HepG2 (cell line): ENCODE data around the gene BRAF. TPM values are rescaled to one million over a fixed set of nuclear protein-coding genes. Genes with fewer than 3 reads are reported as not detected.

Source experiments
- HDAC1 ChIP-seq: sonication (generic); formaldehyde crosslinking; IDR thresholded peaks from 2 replicates; pipeline ENCODE4 v1.5.1; 2020; ENCODE audit warnings: mild to moderate bottlenecking, missing genetic modification reagents
- IRF2 ChIP-seq: IDR thresholded peaks from 2 replicates; pipeline ENCODE4 v1.6.1; 2018; ENCODE audit warnings: missing genetic modification reagents, missing compliant biosample characterization
- KDM4B ChIP-seq: sonication (generic); formaldehyde crosslinking; IDR thresholded peaks from 2 replicates; pipeline ENCODE4 v1.4.0; 2020; ENCODE audit warnings: missing genetic modification reagents
- MAFG ChIP-seq: sonication (generic); formaldehyde crosslinking; IDR thresholded peaks from 2 replicates; pipeline ENCODE4 v1.5.1; 2020; ENCODE audit warnings: mild to moderate bottlenecking, missing genetic modification reagents
- MTA1 ChIP-seq: sonication (generic); formaldehyde crosslinking; IDR thresholded peaks from 2 replicates; pipeline ENCODE4 v1.4.0; 2020; ENCODE audit warnings: missing genetic modification reagents, mild to moderate bottlenecking, borderline replicate concordance
- NR1H2 ChIP-seq: sonication (generic); formaldehyde crosslinking; IDR thresholded peaks from 2 replicates; pipeline ENCODE4 v1.8.1; 2022; ENCODE audit warnings: low read depth, missing genetic modification reagents, borderline replicate concordance
- PAXIP1 ChIP-seq: sonication (generic); formaldehyde crosslinking; conservative IDR thresholded peaks from 2 replicates; pipeline ENCODE4 v1.4.0; 2020; ENCODE audit warnings: mild to moderate bottlenecking, missing genetic modification reagents, moderate library complexity
- PRPF4 ChIP-seq: fragments of 200-400 bp; formaldehyde crosslinking; IDR thresholded peaks from 2 replicates; pipeline ENCODE4 v1.6.1; 2016; ENCODE audit warnings: low read length, low read depth; ENCODE audit not compliant: poor library complexity, severe bottlenecking
- YEATS4 ChIP-seq: sonication (generic); formaldehyde crosslinking; IDR thresholded peaks from 2 replicates; pipeline ENCODE4 v1.4.0; 2020; ENCODE audit warnings: missing genetic modification reagents, borderline replicate concordance
- ZMAT3 ChIP-seq: sonication (generic); formaldehyde crosslinking; conservative IDR thresholded peaks from 2 replicates; pipeline ENCODE4 v1.7.0; 2021; ENCODE audit warnings: missing genetic modification reagents
- ZMYM4 ChIP-seq: sonication (generic); formaldehyde crosslinking; IDR thresholded peaks from 2 replicates; pipeline ENCODE4 v1.8.1; 2023; ENCODE audit warnings: mild to moderate bottlenecking, missing genetic modification reagents
- ZNF180 ChIP-seq: sonication (generic); formaldehyde crosslinking; IDR thresholded peaks from 2 replicates; pipeline ENCODE4 v1.4.0; 2020; ENCODE audit warnings: low read depth, missing genetic modification reagents, borderline replicate concordance
- ZNF230 ChIP-seq: sonication (generic); formaldehyde crosslinking; IDR thresholded peaks from 2 replicates; pipeline ENCODE4 v1.4.0; 2020; ENCODE audit warnings: mild to moderate bottlenecking, missing genetic modification reagents
- ZNF264 ChIP-seq: sonication (generic); formaldehyde crosslinking; IDR thresholded peaks from 2 replicates; pipeline ENCODE4 v1.4.0; 2020; ENCODE audit warnings: missing genetic modification reagents
- ZNF281 ChIP-seq: sonication (generic); formaldehyde crosslinking; IDR thresholded peaks from 2 replicates; pipeline ENCODE4 v1.4.0; 2020; ENCODE audit warnings: missing genetic modification reagents, borderline replicate concordance
- ZNF362 ChIP-seq: sonication (generic); formaldehyde crosslinking; IDR thresholded peaks from 2 replicates; pipeline ENCODE4 v1.4.0; 2020; ENCODE audit warnings: missing genetic modification reagents, mild to moderate bottlenecking, borderline replicate concordance
- ZNF441 ChIP-seq: sonication (generic); formaldehyde crosslinking; IDR thresholded peaks from 2 replicates; pipeline ENCODE4 v1.7.0; 2021; ENCODE audit warnings: missing genetic modification reagents, borderline replicate concordance
- ZNF503 ChIP-seq: sonication (generic); formaldehyde crosslinking; IDR thresholded peaks from 2 replicates; pipeline ENCODE4 v1.4.0; 2020; ENCODE audit warnings: missing genetic modification reagents
- ZNF709 ChIP-seq: sonication (generic); formaldehyde crosslinking; IDR thresholded peaks from 2 replicates; pipeline ENCODE4 v1.5.0; 2020; ENCODE audit warnings: mild to moderate bottlenecking, missing genetic modification reagents
- polyA plus RNA-seq, 8 experiments: library from polyadenylated mRNA; depleted of rRNA in 3 of 8; stranded (reverse) in 7 of 8; unstranded in 1 of 8; fragments of >200 nt; fragmentation: Illumina TruSeq in 4 of 8; extraction: Trizol in 4 of 8; gene quantifications; 2 replicates each; pipeline versions ENCODE4 v1.2.1 to v1.2.3, GENCODE V29; 2011 to 2016; ENCODE audit warnings: low read depth in 4 of 8, missing spikeins in 1 of 8, mixed read lengths in 1 of 8; ENCODE audit not compliant: insufficient read depth in 1 of 8
- total RNA-seq, 5 experiments: library from RNA; depleted of rRNA; stranded (reverse); fragments of >200 nt; fragmentation: Illumina TruSeq; extraction: Trizol; gene quantifications; 2 replicates each; pipeline ENCODE4 v1.2.3, GENCODE V29; 2016; ENCODE audit warnings: low read depth in 1 of 5

The BRAF gene
- total and polyA plus RNA-seq, 2 of the 13 experiments (the other 11 are each of a cell fraction or from before 2014, with no cell fraction given), result 12.5 to 13.4 TPM

GRCh38 chr7:140972876-140973829, 48.4 kb upstream of the BRAF start (continued):
- TF ChIP-seq PAXIP1 (CRISPR knock-in tag) (peak; percentile 90), PRPF4 (no peak), ZNF230 (CRISPR knock-in tag) (no peak), IRF2 (peak; percentile 70; the same call in 1 of the 2 replicates), NR1H2 (CRISPR knock-in tag) (no peak), ZNF264 (CRISPR knock-in tag) (0 out of 2 replicates have a peak, but pooled peaks have one; percentile 47), YEATS4 (CRISPR knock-in tag) (peak; percentile 71), ZNF441 (CRISPR knock-in tag) (peak; percentile 1; the same call in 1 of the 2 replicates), HDAC1 (peak; percentile 63), MAFG (CRISPR knock-in tag) (no peak), MTA1 (CRISPR knock-in tag) (no peak), ZNF281 (CRISPR knock-in tag) (peak; percentile 65; the same call in 1 of the 2 replicates), ZMYM4 (CRISPR knock-in tag) (peak; percentile 70), KDM4B (no peak), ZNF709 (no peak), ZMAT3 (CRISPR knock-in tag) (no peak), ZNF362 (CRISPR knock-in tag) (peak; percentile 45; the same call in 1 of the 2 replicates), ZNF180 (CRISPR knock-in tag) (no peak), ZNF503 (CRISPR knock-in tag) (peak; percentile 65; the same call in 1 of the 2 replicates)
